ENCODE measurements around the gene DPP6. TPM values are rescaled to one million over a fixed set of nuclear protein-coding genes. Genes with fewer than 3 reads are reported as not detected.

DPP6 gene
- total RNA-seq, 1 donor from 2014 or later = 0.39 TPM

DNA sequence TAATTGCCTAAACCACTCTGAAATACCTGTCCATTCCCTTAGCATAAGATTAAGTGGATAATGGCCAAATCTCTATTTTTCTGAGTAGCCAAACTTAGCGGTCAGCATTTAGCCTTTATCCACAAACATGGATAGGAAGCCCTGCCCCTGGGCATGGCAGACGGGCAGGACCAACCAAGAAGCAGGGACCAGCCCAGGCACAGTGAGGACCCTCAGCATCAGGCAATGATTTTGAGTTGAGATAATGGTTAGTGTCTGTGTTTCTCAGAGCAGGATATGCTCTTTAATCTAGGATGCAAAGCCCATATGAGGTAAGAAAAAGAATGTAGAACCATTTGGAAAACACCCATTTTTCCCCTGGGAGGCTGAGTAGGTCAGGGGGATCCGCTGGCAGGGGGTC, 131.7 kb downstream of the DPP6 start:
- Histone ChIP-seq H3K9ac (no peak overlapping the region), H4K20me1 (ENCODE audit: low read depth) (no peaks in the 10 kb centered on the region), H3K79me2 (ENCODE audit: low read depth) (no peaks in the 10 kb centered on the region), H3K27me3 (peaks cover 14% of the 10 kb centered on the region), H3K4me2 (peak overlapping the region; percentile 65), H3K36me3 (no peaks in the 10 kb centered on the region), H2AFZ (replicated peaks) (peak overlapping the region; percentile 77), H3K27ac (no peak overlapping the region), H3F3A (ENCODE audit: low read depth) (peaks cover 17% of the 10 kb centered on the region), H3K4me1 (peaks cover 36% of the 10 kb centered on the region), H3K9me3 (ENCODE audit: low read depth) (no peaks in the 10 kb centered on the region), H3K4me3 (peak overlapping the region; percentile 15)
- Mint-ChIP-seq H3K4me1 (peaks cover 24% of the 10 kb centered on the region), H3K36me3 (no peaks in the 10 kb centered on the region), H3K27me3 (ENCODE audit: insufficient read depth, low read depth) (peaks cover 2% of the 10 kb centered on the region), H3K4me3 (no peak overlapping the region), H3K9me3 (no peaks in the 10 kb centered on the region), H3K27ac (no peak overlapping the region)
- TF ChIP-seq EZH2phosphoT487 (IDR thresholded peaks at IDR 0.05) (no peak), CTCF (IDR thresholded peaks at IDR 0.05) (no peak), EZH2 (IDR thresholded peaks at IDR 0.05) (no peak)
- DNase-seq (ENCODE audit: low spot score) = no peak

DNA sequence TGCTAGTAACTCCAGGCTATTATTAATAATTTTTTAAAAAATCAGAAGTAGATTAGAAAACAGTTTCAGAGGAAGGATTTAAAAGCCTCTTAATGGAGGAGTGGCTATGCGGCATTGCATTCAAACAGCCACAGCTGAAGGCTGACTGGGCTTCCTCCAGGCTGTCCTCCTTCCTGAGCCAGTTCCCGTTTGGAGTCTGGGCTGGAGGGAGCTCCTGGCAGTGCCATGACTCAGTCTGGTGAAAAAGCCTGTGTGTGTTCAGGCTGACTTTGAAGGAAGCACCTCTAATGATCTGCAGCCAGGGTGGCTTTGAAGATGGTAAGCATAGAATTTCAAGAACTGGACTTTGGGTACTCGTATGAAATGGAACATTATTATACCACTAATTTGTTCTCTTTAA, 134.6 kb downstream of the DPP6 start:
- Histone ChIP-seq H3K9me3 (ENCODE audit: low read depth) (no peaks in the 10 kb centered on the region), H3K27ac (no peak overlapping the region), H3K36me3 (no peaks in the 10 kb centered on the region), H3K4me3 (no peak overlapping the region), H2AFZ (replicated peaks) (no peak overlapping the region), H3K9ac (no peak overlapping the region), H3K27me3 (peaks cover 14% of the 10 kb centered on the region), H3K79me2 (ENCODE audit: low read depth) (no peaks in the 10 kb centered on the region), H3K4me2 (no peak overlapping the region), H4K20me1 (ENCODE audit: low read depth) (no peaks in the 10 kb centered on the region), H3K4me1 (peaks cover 25% of the 10 kb centered on the region), H3F3A (ENCODE audit: low read depth) (peaks cover 5% of the 10 kb centered on the region)
- Mint-ChIP-seq H3K27ac (no peak overlapping the region), H3K27me3 (ENCODE audit: insufficient read depth, low read depth) (peaks cover 2% of the 10 kb centered on the region), H3K4me3 (no peak overlapping the region), H3K9me3 (no peaks in the 10 kb centered on the region), H3K36me3 (no peaks in the 10 kb centered on the region), H3K4me1 (peaks cover 15% of the 10 kb centered on the region)
- no peak for DNase-seq (ENCODE audit: low spot score)
- no peak for TF ChIP-seq CTCF (IDR thresholded peaks at IDR 0.05)
- TF ChIP-seq EZH2 (IDR thresholded peaks at IDR 0.05) = no peak
- no peak for TF ChIP-seq EZH2phosphoT487 (IDR thresholded peaks at IDR 0.05)

GRCh38 chr7:154188330-154188729, 136.1 kb downstream of the DPP6 start:
- Histone ChIP-seq H3K9ac (no peak overlapping the region), H3K4me2 (no peak overlapping the region), H3F3A (ENCODE audit: low read depth) (peaks cover 5% of the 10 kb centered on the region), H3K36me3 (no peaks in the 10 kb centered on the region), H3K79me2 (ENCODE audit: low read depth) (no peaks in the 10 kb centered on the region), H3K9me3 (ENCODE audit: low read depth) (no peaks in the 10 kb centered on the region), H3K27ac (no peak overlapping the region), H3K4me1 (peaks cover 24% of the 10 kb centered on the region), H3K4me3 (no peak overlapping the region), H3K27me3 (peaks cover 10% of the 10 kb centered on the region), H2AFZ (replicated peaks) (no peak overlapping the region), H4K20me1 (ENCODE audit: low read depth) (no peaks in the 10 kb centered on the region)
- Mint-ChIP-seq H3K36me3 (no peaks in the 10 kb centered on the region), H3K27me3 (ENCODE audit: insufficient read depth, low read depth) (peaks cover 2% of the 10 kb centered on the region), H3K4me3 (no peak overlapping the region), H3K27ac (no peak overlapping the region), H3K4me1 (peaks cover 15% of the 10 kb centered on the region), H3K9me3 (no peaks in the 10 kb centered on the region)
- no peak for DNase-seq (ENCODE audit: low spot score)
- TF ChIP-seq CTCF (IDR thresholded peaks at IDR 0.05) = no peak
- TF ChIP-seq EZH2 (IDR thresholded peaks at IDR 0.05) = no peak
- TF ChIP-seq EZH2phosphoT487 (IDR thresholded peaks at IDR 0.05) = no peak

All from neural progenitor cell (in vitro differentiated cells).